Astrocyte (in vitro differentiated cells and primary cell): Measurements from ENCODE around the gene MPP1. TPM values are rescaled to one million over a fixed set of nuclear protein-coding genes. Genes with fewer than 3 reads are reported as not detected.

Experiments used
- DNase-seq: peaks from one replicate; pipeline ENCODE4 v3.0.0-alpha.2; 2010; ENCODE audit warnings: low read depth
- FAIRE-seq: peaks from 2 replicates; lab custom pipeline; 2011; peaks lifted over from hg19 to GRCh38; lab: Jason Lieb, UNC
- H2AFZ ChIP-seq: 2 replicates; pipeline ENCODE4 v1.6.0; 2012; ENCODE audit warnings: low read depth, low read length, inconsistent platforms
- H3K27ac ChIP-seq: 2 replicates; pipeline ENCODE4 v1.5.1; 2011; ENCODE audit warnings: low read depth, low read length, inconsistent platforms
- H3K27me3 ChIP-seq: 2 replicates; pipeline ENCODE4 v1.6.0; 2011; ENCODE audit warnings: low read length, inconsistent platforms; ENCODE audit not compliant: insufficient read depth
- H3K36me3 ChIP-seq: 2 replicates; pipeline ENCODE4 v1.5.1; 2011; ENCODE audit warnings: low read length, inconsistent platforms; ENCODE audit not compliant: insufficient read depth
- H3K4me1 ChIP-seq: 2 replicates; pipeline ENCODE4 v1.5.1; 2011; ENCODE audit warnings: low read length, inconsistent platforms; ENCODE audit not compliant: insufficient read depth
- H3K4me2 ChIP-seq: 2 replicates; pipeline ENCODE4 v1.6.0; 2012; ENCODE audit warnings: low read length, inconsistent platforms
- H3K4me3 ChIP-seq: 2 replicates; pipeline ENCODE4 v1.5.1; 2011; ENCODE audit warnings: low read depth, mild to moderate bottlenecking, low read length, inconsistent platforms; ENCODE audit not compliant: insufficient read depth
- H3K79me2 ChIP-seq: 2 replicates; pipeline ENCODE4 v1.6.0; 2012; ENCODE audit warnings: mild to moderate bottlenecking, low read length, inconsistent platforms; ENCODE audit not compliant: insufficient read depth
- H3K9ac ChIP-seq: 2 replicates; pipeline ENCODE4 v1.6.0; 2012; ENCODE audit warnings: mild to moderate bottlenecking, low read length, inconsistent platforms
- H3K9me3 ChIP-seq: 2 replicates; pipeline ENCODE4 v1.5.1; 2012; ENCODE audit warnings: low read depth, mild to moderate bottlenecking, low read length, inconsistent platforms; ENCODE audit not compliant: insufficient read depth
- H4K20me1 ChIP-seq: 2 replicates; pipeline ENCODE4 v1.6.0; 2012; ENCODE audit warnings: low read length, inconsistent platforms; ENCODE audit not compliant: insufficient read depth
- H3K27ac Mint-ChIP-seq: one replicate; pipeline ENCODE4 v1.8.0; 2021; ENCODE audit warnings: mild to moderate bottlenecking, mixed read lengths; ENCODE audit not compliant: unreplicated experiment
- H3K27me3 Mint-ChIP-seq: one replicate; pipeline ENCODE4 v1.8.0; 2021; ENCODE audit warnings: low read depth, mixed read lengths; ENCODE audit not compliant: unreplicated experiment
- H3K36me3 Mint-ChIP-seq: one replicate; pipeline ENCODE4 v1.8.0; 2021; ENCODE audit warnings: low read depth, mixed read lengths; ENCODE audit not compliant: unreplicated experiment
- H3K4me1 Mint-ChIP-seq: one replicate; pipeline ENCODE4 v1.8.0; 2021; ENCODE audit warnings: low read depth, mixed read lengths; ENCODE audit not compliant: unreplicated experiment
- H3K4me3 Mint-ChIP-seq: one replicate; pipeline ENCODE4 v1.8.0; 2021; ENCODE audit warnings: mild to moderate bottlenecking, moderate library complexity, mixed read lengths; ENCODE audit not compliant: unreplicated experiment
- H3K9me3 Mint-ChIP-seq: one replicate; pipeline ENCODE4 v1.8.0; 2021; ENCODE audit warnings: mild to moderate bottlenecking, mixed read lengths; ENCODE audit not compliant: unreplicated experiment
- CTCF ChIP-seq: IDR thresholded peaks from 2 replicates; pipeline ENCODE4 v1.5.1; 2011; ENCODE audit warnings: low read depth, mild to moderate bottlenecking, inconsistent platforms, low read length, moderate library complexity; ENCODE audit not compliant: insufficient read depth
- EZH2 ChIP-seq: IDR thresholded peaks from 2 replicates; pipeline ENCODE4 v1.6.1; 2012; ENCODE audit warnings: mild to moderate bottlenecking, low read length, inconsistent platforms; ENCODE audit not compliant: insufficient read depth
- total RNA-seq: library from RNA; stranded (reverse); gene quantifications from 2 replicates; pipeline ENCODE4 v1.2.1, GENCODE V29; 2021

The MPP1 gene
- total RNA-seq, 1 donor from 2014 or later, result 9.0 TPM

DNA sequence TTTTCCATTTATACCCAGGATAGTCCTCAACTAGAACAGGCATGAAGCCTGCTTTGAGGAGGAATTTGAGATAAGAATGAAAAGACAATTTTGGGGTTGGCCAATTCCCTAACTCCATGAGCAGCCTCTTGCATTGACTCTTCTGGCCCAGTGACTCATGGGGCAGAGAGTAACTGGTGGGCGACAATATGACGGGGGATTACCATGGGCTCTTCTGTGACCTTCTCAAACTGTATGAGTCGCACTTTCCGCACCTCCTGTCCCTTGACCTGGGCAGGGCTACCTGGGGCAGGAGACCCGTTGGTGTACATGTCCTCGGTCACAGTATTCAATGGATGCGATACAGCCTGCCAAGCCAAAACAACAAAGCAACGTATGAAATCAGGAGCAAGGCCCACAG lies 13.3 kb downstream of the MPP1 start:
- no peaks in the 10 kb centered on the region for H3K4me1 ChIP-seq
- Mint-ChIP-seq H3K4me3 (no peak overlapping the region), H3K4me1 (peaks cover 4% of the 10 kb centered on the region), H3K36me3 (no peaks in the 10 kb centered on the region), H3K27ac (no peak overlapping the region), H3K9me3 (peaks cover 3% of the 10 kb centered on the region), H3K27me3 (no peaks in the 10 kb centered on the region)
- no peak overlapping the region for H2AFZ ChIP-seq
- H3K27me3 ChIP-seq, result no peaks in the 10 kb centered on the region
- H3K9ac ChIP-seq, result no peak overlapping the region
- no peaks in the 10 kb centered on the region for H4K20me1 ChIP-seq
- no peak for TF ChIP-seq EZH2
- no peak for TF ChIP-seq CTCF
- no peak overlapping the region for H3K4me2 ChIP-seq
- no peaks in the 10 kb centered on the region for H3K9me3 ChIP-seq
- H3K79me2 ChIP-seq, result no peaks in the 10 kb centered on the region
- H3K36me3 ChIP-seq, result no peaks in the 10 kb centered on the region
- DNase-seq, result no peak
- no peak overlapping the region for H3K27ac ChIP-seq
- FAIRE-seq, result no peak
- H3K4me3 ChIP-seq, result no peak overlapping the region

DNA sequence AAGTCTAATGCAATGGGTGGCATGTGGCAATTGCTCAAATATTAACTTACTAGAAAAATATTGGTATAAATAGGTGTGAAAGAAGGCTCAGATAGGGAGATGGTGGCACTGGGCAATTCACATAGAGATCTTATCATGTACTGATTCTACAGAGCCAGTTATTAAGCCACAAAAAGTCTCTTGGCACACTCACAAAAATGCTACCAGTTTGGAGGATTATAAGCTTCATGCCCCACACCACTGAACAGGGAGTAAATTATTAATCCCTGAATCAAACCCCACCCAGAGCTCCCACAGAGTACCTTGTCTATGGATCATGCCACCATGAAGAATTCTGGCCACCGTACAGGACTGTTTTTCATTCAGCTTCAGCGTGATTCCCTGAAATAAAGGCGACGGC lies 13.8 kb downstream of the MPP1 start:
- DNase-seq (no peak), FAIRE-seq (no peak)
- Mint-ChIP-seq H3K4me1 (no peaks in the 10 kb centered on the region), H3K4me3 (no peak overlapping the region), H3K27ac (no peak overlapping the region), H3K9me3 (peaks cover 3% of the 10 kb centered on the region), H3K36me3 (no peaks in the 10 kb centered on the region), H3K27me3 (no peaks in the 10 kb centered on the region)
- H3K4me3 ChIP-seq, result no peak overlapping the region
- no peak overlapping the region for H3K9ac ChIP-seq
- TF ChIP-seq CTCF, result no peak
- no peak for TF ChIP-seq EZH2
- H4K20me1 ChIP-seq, result no peaks in the 10 kb centered on the region
- H3K27ac ChIP-seq, result no peak overlapping the region
- no peaks in the 10 kb centered on the region for H3K27me3 ChIP-seq
- H3K36me3 ChIP-seq, result no peaks in the 10 kb centered on the region
- no peak overlapping the region for H2AFZ ChIP-seq
- H3K4me2 ChIP-seq, result no peak overlapping the region
- no peaks in the 10 kb centered on the region for H3K9me3 ChIP-seq
- H3K79me2 ChIP-seq, result no peaks in the 10 kb centered on the region
- no peaks in the 10 kb centered on the region for H3K4me1 ChIP-seq

DNA sequence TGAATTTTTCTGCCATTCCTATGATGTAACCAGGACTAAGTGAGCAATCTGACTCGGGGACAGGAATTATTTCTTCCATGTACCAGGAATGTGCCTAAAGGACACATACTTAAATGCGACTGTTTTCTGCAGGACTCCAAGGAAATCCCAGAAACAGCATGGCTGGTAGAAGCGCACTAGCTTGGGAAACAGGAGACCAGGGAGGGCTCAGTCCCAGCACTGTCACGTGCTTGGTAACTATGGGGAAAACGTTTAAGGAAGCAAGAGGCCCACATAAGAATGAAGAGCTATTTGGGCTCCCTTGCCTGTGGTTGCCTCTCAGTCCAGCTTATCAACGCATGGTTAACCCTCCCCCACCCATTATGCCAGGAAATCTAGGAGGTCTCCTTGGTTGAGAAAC lies 19.6 kb downstream of the MPP1 start:
- Histone ChIP-seq H3K9me3 (no peaks in the 10 kb centered on the region), H3K9ac (no peak overlapping the region), H3K36me3 (no peaks in the 10 kb centered on the region), H3K4me2 (no peak overlapping the region), H2AFZ (no peak overlapping the region), H3K4me1 (no peaks in the 10 kb centered on the region), H4K20me1 (no peaks in the 10 kb centered on the region), H3K4me3 (no peak overlapping the region), H3K27ac (no peak overlapping the region), H3K27me3 (no peaks in the 10 kb centered on the region), H3K79me2 (no peaks in the 10 kb centered on the region)
- Mint-ChIP-seq H3K36me3 (no peaks in the 10 kb centered on the region), H3K27ac (no peak overlapping the region), H3K9me3 (no peaks in the 10 kb centered on the region), H3K4me1 (peaks cover 5% of the 10 kb centered on the region), H3K4me3 (no peak overlapping the region), H3K27me3 (no peaks in the 10 kb centered on the region)
- FAIRE-seq (no peak), DNase-seq (no peak)
- TF ChIP-seq EZH2, result no peak
- no peak for TF ChIP-seq CTCF
